Gastrocnemius medialis (tissue), 4 donors: Measurements from ENCODE around the gene CC2D2B. TPM values are rescaled to one million over a fixed set of nuclear protein-coding genes. Genes with fewer than 3 reads are reported as not detected.

Experiments
- ATAC-seq, 2 donors: fragments of 150-250 bp; one replicate each; pipeline ENCODE4 v1.9.1; 2016
- DNase-seq, 2 donors: peaks; one replicate each; pipeline ENCODE4 v3.0.0-alpha.2; 2019
- H3K27ac ChIP-seq, 4 donors: fragments of 200-600 bp; sonication (generic); 1 replicate in 1 of 4; 2 replicates in 3 of 4; pipeline ENCODE4 v1.5.1; 2016 to 2018; ENCODE audit warnings: mild to moderate bottlenecking in 2 of 4, moderate library complexity in 1 of 4
- H3K27me3 ChIP-seq, 3 donors: fragments of 200-600 bp; sonication (generic) in 2 of 3; 1 replicate in 1 of 3; 2 replicates in 2 of 3; pipeline versions ENCODE4 v1.5.1 to v1.6.0; 2016 to 2019; ENCODE audit warnings: mild to moderate bottlenecking in 1 of 3, moderate library complexity in 1 of 3
- H3K36me3 ChIP-seq, 2 donors: fragments of 200-600 bp; sonication (generic) in 1 of 2; one replicate each; pipeline ENCODE4 v1.5.1; 2017 to 2018
- H3K4me1 ChIP-seq, 2 donors: fragments of 200-600 bp; sonication (generic) in 1 of 2; one replicate each; pipeline ENCODE4 v1.5.1; 2016 to 2017; ENCODE audit warnings: mild to moderate bottlenecking in 2 of 2
- H3K4me3 ChIP-seq, 4 donors: fragments of 200-600 bp; sonication (generic) in 3 of 4; 1 replicate in 1 of 4; 2 replicates in 3 of 4; pipeline ENCODE4 v1.5.1; 2016 to 2019; ENCODE audit warnings: mild to moderate bottlenecking in 2 of 4
- H3K9me3 ChIP-seq, 3 donors: fragments of 200-600 bp; sonication (generic) in 2 of 3; 1 replicate in 1 of 3; 2 replicates in 2 of 3; pipeline ENCODE4 v1.5.1; 2016 to 2019
- POLR2A ChIP-seq, 2 donors: fragments of 450-650 bp; IDR thresholded peaks; one replicate each; pipeline ENCODE4 v1.6.1; 2017; ENCODE audit warnings: antibody characterized with exemption in 2 of 2, mild to moderate bottlenecking in 2 of 2, moderate library complexity in 2 of 2
- in situ Hi-C, 4 donors: fragments of 200-750 bp; cut with MboI; loops; one replicate each; pipeline versions ENCODE4 v1.15.0 to v1.8.0; 2017; ENCODE audit warnings: low sequenced_read_pairs in 4 of 4
- intact Hi-C: fragments of 100-400 bp; cut with DNase I; formaldehyde crosslinking; loops from one replicate; pipeline ENCODE4 v1.15.1; 2023; ENCODE audit warnings: low total_unique reads
- total RNA-seq, 4 donors: library from RNA; depleted of rRNA; stranded (reverse); fragments of >200 nt; gene quantifications; one replicate each; pipeline versions ENCODE4 v1.1.0 to v1.2.3, GENCODE V29; 2016
- TF ChIP-seq, protein P1 (sequence below), 5 experiments: fragments of 450-650 bp in 3 of 5; fragments of 200-600 bp in 2 of 5; sonication (generic) in 2 of 5; IDR thresholded peaks in 4 of 5; conservative IDR thresholded peaks in 1 of 5; 1 replicate in 4 of 5; 2 replicates in 1 of 5; pipeline ENCODE4 v1.5.1; 2016 to 2019; ENCODE audit warnings: antibody characterized with exemption in 5 of 5, mild to moderate bottlenecking in 3 of 5, moderate library complexity in 3 of 5

Gene CC2D2B
- total RNA-seq, 4 donors from 2014 or later, result 0.13 to 0.36 (median 0.31) TPM; not detected in 1

DNA sequence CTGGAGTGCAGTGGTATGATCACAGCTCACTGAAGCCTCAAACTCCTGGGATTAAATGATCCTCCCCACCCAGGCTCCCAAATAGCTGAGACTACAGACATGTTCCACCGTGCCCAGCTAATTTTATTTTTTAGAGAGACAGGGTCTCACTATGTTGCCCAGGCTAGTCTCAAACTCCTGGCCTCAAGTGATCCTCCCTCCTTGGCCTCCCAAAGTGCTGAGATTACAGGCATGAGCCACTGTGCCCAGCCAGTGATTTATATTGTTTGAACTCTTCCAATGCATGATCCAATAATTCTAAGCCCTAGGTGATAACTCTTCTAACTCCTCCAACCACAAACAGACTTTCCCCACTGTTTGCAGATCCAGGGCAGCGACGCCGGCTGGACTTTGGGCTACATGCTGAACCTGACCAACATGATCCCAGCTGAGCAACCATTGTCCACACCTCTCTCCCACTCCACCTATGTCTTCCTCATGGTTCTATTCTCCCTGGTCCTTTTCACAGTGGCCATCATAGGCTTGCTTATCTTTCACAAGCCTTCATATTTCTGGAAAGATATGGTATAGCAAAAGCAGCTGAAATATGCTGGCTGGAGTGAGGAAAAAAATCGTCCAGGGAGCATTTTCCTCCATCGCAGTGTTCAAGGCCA is 41.8 kb upstream of the CC2D2B start:
- Histone ChIP-seq H3K9me3 (no peaks in the 10 kb centered on the region), H3K4me3 (no peak overlapping the region), H3K4me1 (no peaks in the 10 kb centered on the region), H3K27me3 (no peaks in the 10 kb centered on the region), H3K36me3 (no peaks in the 10 kb centered on the region), H3K27ac (no peak overlapping the region)
- no peak for ATAC-seq
- in situ Hi-C loops, result no loop called here
- no peak for DNase-seq
- no peak for TF ChIP-seq POLR2A (IDR thresholded peaks at IDR 0.05)
- TF ChIP-seq, protein P1, sequence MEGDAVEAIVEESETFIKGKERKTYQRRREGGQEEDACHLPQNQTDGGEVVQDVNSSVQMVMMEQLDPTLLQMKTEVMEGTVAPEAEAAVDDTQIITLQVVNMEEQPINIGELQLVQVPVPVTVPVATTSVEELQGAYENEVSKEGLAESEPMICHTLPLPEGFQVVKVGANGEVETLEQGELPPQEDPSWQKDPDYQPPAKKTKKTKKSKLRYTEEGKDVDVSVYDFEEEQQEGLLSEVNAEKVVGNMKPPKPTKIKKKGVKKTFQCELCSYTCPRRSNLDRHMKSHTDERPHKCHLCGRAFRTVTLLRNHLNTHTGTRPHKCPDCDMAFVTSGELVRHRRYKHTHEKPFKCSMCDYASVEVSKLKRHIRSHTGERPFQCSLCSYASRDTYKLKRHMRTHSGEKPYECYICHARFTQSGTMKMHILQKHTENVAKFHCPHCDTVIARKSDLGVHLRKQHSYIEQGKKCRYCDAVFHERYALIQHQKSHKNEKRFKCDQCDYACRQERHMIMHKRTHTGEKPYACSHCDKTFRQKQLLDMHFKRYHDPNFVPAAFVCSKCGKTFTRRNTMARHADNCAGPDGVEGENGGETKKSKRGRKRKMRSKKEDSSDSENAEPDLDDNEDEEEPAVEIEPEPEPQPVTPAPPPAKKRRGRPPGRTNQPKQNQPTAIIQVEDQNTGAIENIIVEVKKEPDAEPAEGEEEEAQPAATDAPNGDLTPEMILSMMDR (IDR thresholded peaks at IDR 0.05 in 4 of 5, conservative IDR thresholded peaks at IDR 0.05 in 1 of 5), result no peak
- intact Hi-C loops, result no loop called here

DNA sequence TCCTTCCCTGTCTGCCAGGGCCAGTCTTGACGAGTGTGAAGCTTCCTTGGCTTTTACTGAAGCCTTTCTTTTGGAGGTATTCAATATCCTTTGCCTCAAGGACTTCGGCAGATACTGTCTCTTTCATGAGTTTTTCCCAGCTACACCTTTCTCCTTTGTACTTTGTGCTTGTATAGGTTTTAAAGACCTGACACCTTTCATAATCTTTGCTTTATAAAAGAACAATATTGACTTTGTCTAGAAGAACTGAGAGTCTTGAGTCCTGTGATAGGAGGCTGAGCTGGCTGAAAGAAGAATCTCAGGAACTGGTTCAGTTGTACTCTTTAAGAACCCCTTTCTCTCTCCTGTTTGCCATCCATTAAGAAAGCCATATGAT is 41.3 kb upstream of the CC2D2B start:
- intact Hi-C loops (no loop called here), in situ Hi-C loops (no loop called here)
- ATAC-seq (no peak), DNase-seq (no peak)
- H3K36me3 ChIP-seq, result no peaks in the 10 kb centered on the region
- no peak for TF ChIP-seq POLR2A (IDR thresholded peaks at IDR 0.05)
- TF ChIP-seq, protein P1 (IDR thresholded peaks at IDR 0.05 in 4 of 5, conservative IDR thresholded peaks at IDR 0.05 in 1 of 5), result no peak
- no peaks in the 10 kb centered on the region for H3K4me1 ChIP-seq
- no peaks in the 10 kb centered on the region for H3K27me3 ChIP-seq
- H3K9me3 ChIP-seq, result no peaks in the 10 kb centered on the region
- no peak overlapping the region for H3K27ac ChIP-seq
- no peak overlapping the region for H3K4me3 ChIP-seq

DNA sequence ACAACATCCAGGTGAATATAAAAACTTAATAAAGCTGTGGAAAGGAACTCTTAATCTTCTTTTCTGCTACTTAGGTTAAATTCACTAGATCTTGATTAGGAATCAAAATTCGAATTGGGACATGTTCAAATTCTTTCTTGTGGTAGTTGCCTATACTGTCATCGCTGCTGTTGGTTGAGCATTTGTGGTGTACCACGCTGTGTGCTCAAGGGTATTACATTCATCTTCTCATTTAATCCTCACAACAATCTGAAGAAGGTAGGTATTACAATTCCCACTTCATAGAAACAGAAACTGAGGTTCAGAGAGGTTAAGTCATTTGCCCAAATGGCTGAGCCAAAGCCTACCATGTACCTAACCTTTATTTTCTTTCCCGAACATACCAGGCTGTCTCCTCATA is 39.9 kb upstream of the CC2D2B start:
- Histone ChIP-seq H3K27ac (no peak overlapping the region), H3K9me3 (no peaks in the 10 kb centered on the region), H3K4me1 (no peaks in the 10 kb centered on the region), H3K27me3 (no peaks in the 10 kb centered on the region), H3K4me3 (no peak overlapping the region), H3K36me3 (peaks cover 0 to 5% of the 10 kb centered on the region in 2 donors)
- in situ Hi-C loops (no loop called here), intact Hi-C loops (no loop called here)
- ATAC-seq, result no peak
- TF ChIP-seq, protein P1 (IDR thresholded peaks at IDR 0.05 in 4 of 5, conservative IDR thresholded peaks at IDR 0.05 in 1 of 5), result no peak
- DNase-seq, result no peak

DNA sequence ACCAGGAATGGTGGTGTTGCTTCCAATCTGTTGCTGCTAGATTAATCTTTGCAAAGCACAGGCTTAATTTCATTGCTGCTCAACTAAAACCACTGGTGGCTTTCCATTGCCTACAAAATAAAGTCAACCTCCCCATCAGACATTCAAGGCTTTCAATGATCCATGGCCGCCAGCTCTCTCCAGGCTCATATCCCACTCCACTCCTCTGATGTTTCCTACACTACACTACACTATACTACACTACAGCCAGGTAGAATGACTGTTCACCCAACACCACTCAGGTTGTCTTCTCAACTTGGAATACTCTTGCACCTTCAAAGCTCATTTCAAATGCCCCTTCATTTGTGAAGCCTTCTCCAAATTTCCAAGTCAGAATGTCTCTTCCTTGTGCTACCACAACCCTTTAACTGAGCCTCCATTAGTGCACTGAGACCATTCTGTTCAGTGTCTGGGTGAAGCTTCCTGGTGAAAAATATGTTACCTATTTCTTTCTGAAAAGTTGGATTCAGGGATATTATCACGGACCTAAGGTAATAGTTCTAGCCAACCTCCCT is 35.5 kb upstream of the CC2D2B start:
- intact Hi-C loops (no loop called here), in situ Hi-C loops (no loop called here)
- ATAC-seq (no peak), DNase-seq (no peak)
- TF ChIP-seq POLR2A (IDR thresholded peaks at IDR 0.05), result no peak
- TF ChIP-seq, protein P1 (IDR thresholded peaks at IDR 0.05 in 4 of 5, conservative IDR thresholded peaks at IDR 0.05 in 1 of 5), result no peak
- Histone ChIP-seq H3K9me3 (no peaks in the 10 kb centered on the region), H3K36me3 (peaks cover 0 to 29% of the 10 kb centered on the region in 2 donors), H3K27me3 (no peaks in the 10 kb centered on the region), H3K27ac (no peak overlapping the region), H3K4me1 (no peaks in the 10 kb centered on the region), H3K4me3 (no peak overlapping the region)

DNA sequence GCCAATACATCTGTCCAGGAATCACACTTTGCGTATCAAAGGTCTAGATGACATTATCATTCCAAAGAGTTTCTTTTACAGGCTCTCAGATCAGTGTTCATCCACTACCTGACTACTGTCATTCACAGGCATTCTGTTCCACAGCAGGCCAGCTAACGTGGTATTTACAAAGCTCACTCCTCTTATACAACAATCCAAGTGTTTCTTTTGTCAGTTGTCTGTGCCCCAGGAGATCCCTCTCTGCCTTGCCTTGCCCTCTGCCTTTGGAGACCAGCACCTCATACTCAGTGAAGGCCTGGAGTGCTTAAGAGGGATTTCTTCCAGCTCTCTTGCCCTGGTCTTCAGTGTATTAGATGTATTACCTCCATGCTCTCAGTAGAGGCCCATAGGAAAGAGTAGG is 34.6 kb upstream of the CC2D2B start:
- peaks cover 0 to 29% of the 10 kb centered on the region in 2 donors for H3K36me3 ChIP-seq

More for the DNA sequence above, 34.6 kb upstream of the CC2D2B start:
- Histone ChIP-seq H3K4me1 (no peaks in the 10 kb centered on the region), H3K9me3 (no peaks in the 10 kb centered on the region), H3K27ac (no peak overlapping the region), H3K27me3 (no peaks in the 10 kb centered on the region), H3K4me3 (no peak overlapping the region)
- in situ Hi-C loops (no loop called here), intact Hi-C loops (no loop called here)
- DNase-seq, result no peak
- ATAC-seq, result no peak
- no peak for TF ChIP-seq POLR2A (IDR thresholded peaks at IDR 0.05)
- TF ChIP-seq, protein P1 (IDR thresholded peaks at IDR 0.05 in 4 of 5, conservative IDR thresholded peaks at IDR 0.05 in 1 of 5), result no peak
